ENCODE measurements around the gene ATP5F1E. TPM values are rescaled to one million over a fixed set of nuclear protein-coding genes. Genes with fewer than 3 reads are reported as not detected.

The ATP5F1E gene
- total and polyA plus RNA-seq, 2 donors (not counting 3 experiments of a cell fraction or from before 2014, with no cell fraction given), result 29.0 to 107 TPM

GRCh38 chr20:58986968-58987517, 45.1 kb downstream of the ATP5F1E start:
- H3K9me1 ChIP-seq (replicated peaks; ENCODE audit: control insufficient read depth, extremely low read depth, insufficient read depth, low read length), result no peaks in the 10 kb centered on the region
- no peak overlapping the region for H2AFZ ChIP-seq (ENCODE audit: low read depth, low read length)
- H3K4me3 ChIP-seq (replicated peaks in 1 of 3; ENCODE audit: insufficient read depth in 1 of 3, low read depth in 1 of 3, low read length in 3 of 3), result no peak overlapping the region
- H4K20me1 ChIP-seq (replicated peaks; ENCODE audit: control insufficient read depth, extremely low read depth, insufficient read depth, low read length), result no peaks in the 10 kb centered on the region
- H3K27ac ChIP-seq (ENCODE audit: insufficient read depth, low read depth, low read length), result no peak overlapping the region
- DNase-seq (ENCODE audit: low read depth, low spot score) (no peak), FAIRE-seq (no peak)
- peaks cover 21 to 38% of the 10 kb centered on the region in 2 experiments for H3K36me3 ChIP-seq (ENCODE audit: control insufficient read depth in 2 of 2, extremely low read depth in 1 of 2, insufficient read depth in 2 of 2, low read length in 2 of 2)
- no peaks in the 10 kb centered on the region for H3K27me3 ChIP-seq (ENCODE audit: control insufficient read depth in 2 of 2, insufficient read depth in 2 of 2, low read length in 2 of 2)
- H3K4me2 ChIP-seq (ENCODE audit: insufficient read depth, low read length), result no peak overlapping the region
- H3K9me3 ChIP-seq (replicated peaks; ENCODE audit: control insufficient read depth, insufficient read depth, low read length), result no peaks in the 10 kb centered on the region
- H3K9ac ChIP-seq (replicated peaks; ENCODE audit: extremely low read depth, insufficient read depth, low read length), result no peak overlapping the region
- ChIA-PET POLR2A (no interaction called here), CTCF (no interaction called here)
- peaks cover 40% of the 10 kb centered on the region for H3K79me2 ChIP-seq (ENCODE audit: control insufficient read depth, insufficient read depth, low read length)
- TF ChIP-seq MYC (IDR thresholded peaks at IDR 0.05; ENCODE audit: low read depth, low read length) (no peak), MAX (IDR thresholded peaks at IDR 0.05; ENCODE audit: insufficient read depth, insufficient read length) (no peak), FOS (IDR thresholded peaks at IDR 0.05; ENCODE audit: borderline replicate concordance, insufficient read depth, low read length) (no peak), GATA2 (IDR thresholded peaks at IDR 0.05; ENCODE audit: insufficient read depth, insufficient read length, low read depth, low read length) (no peak), CTCF (IDR thresholded peaks at IDR 0.05; ENCODE audit: extremely low read depth in 1 of 2, insufficient read depth in 1 of 2, low read depth in 1 of 2, low read length in 2 of 2) (no peak), POLR2A (IDR thresholded peaks at IDR 0.05; ENCODE audit: low read depth, low read length) (no peak), POLR2AphosphoS5 (IDR thresholded peaks at IDR 0.05; ENCODE audit: insufficient read depth, low read depth, low read length) (no peak), EZH2 (IDR thresholded peaks at IDR 0.05; ENCODE audit: borderline replicate concordance, low read depth, low read length, severe bottlenecking) (no peak), JUN (IDR thresholded peaks at IDR 0.05; ENCODE audit: borderline replicate concordance, insufficient read depth, insufficient read length, low read depth) (no peak)
- dilution Hi-C loops (cut with MboI; ENCODE audit: extremely low pct_ligation_motif_present, low sequenced_read_pairs), result no loop called here
- H3K4me1 ChIP-seq (ENCODE audit: control insufficient read depth, extremely low read depth, insufficient read depth, low read length), result peaks cover 3% of the 10 kb centered on the region
- BruUV-seq (replicated peaks), result no TSS peak
- intact Hi-C loops (cut with micrococcal nuclease), result loop anchor here (10.0 kb wide), 1 partner anchor 238 kb away; no protein-coding TSS in a partner anchor

Measured in endothelial cell of umbilical vein (primary cell).